Non-pigmented ciliary epithelial cell (primary cell): ENCODE results near the gene NR5A1.

Experiments
- DNase-seq: peaks from one replicate; pipeline ENCODE4 v3.0.0-alpha.2; 2010; ENCODE audit warnings: low read depth

Gene NR5A1

GRCh38 chr9:124457887-124458431, 49.2 kb downstream of the NR5A1 start:
- DNase-seq = no peak

GRCh38 chr9:124457079-124457886, 49.9 kb downstream of the NR5A1 start:
- DNase-seq = no peak

- DNase-seq = no peak
These were observed 50.7 kb downstream of the NR5A1 start for GRCh38 chr9:124456341-124457078.

GRCh38 chr9:124455820-124456219, 51.4 kb downstream of the NR5A1 start:
- no peak for DNase-seq

- DNase-seq = no peak
These were observed 52.3 kb downstream of the NR5A1 start for GRCh38 chr9:124454791-124455443.

- DNase-seq = no peak
These were observed 52.9 kb downstream of the NR5A1 start for GRCh38 chr9:124454296-124454695.

GRCh38 chr9:124453586-124454191, 53.5 kb downstream of the NR5A1 start:
- DNase-seq = no peak

GRCh38 chr9:124452841-124453585, 54.2 kb downstream of the NR5A1 start:
- no peak for DNase-seq

GRCh38 chr9:124452326-124452725, 54.9 kb downstream of the NR5A1 start:
- no peak for DNase-seq

GRCh38 chr9:124450931-124451661, 56.1 kb downstream of the NR5A1 start:
- no peak for DNase-seq

GRCh38 chr9:124450241-124450924, 56.8 kb downstream of the NR5A1 start, which contains the start of gene ADGRD2:
Gene ADGRD2, plus strand, starts transcription at chr9:124450451. Its CDS starts 1,216 bp downstream, at chr9:124451667.
- no peak for DNase-seq

GRCh38 chr9:124449381-124450151, 57.6 kb downstream of the NR5A1 start:
- DNase-seq = no peak

- DNase-seq = no peak
These were observed 59.2 kb downstream of the NR5A1 start for GRCh38 chr9:124448019-124448418.

- DNase-seq = no peak
These were observed 59.9 kb downstream of the NR5A1 start for GRCh38 chr9:124447297-124447661.

- DNase-seq = no peak
These were observed 63.0 kb downstream of the NR5A1 start for GRCh38 chr9:124444166-124444565.

- no peak for DNase-seq
These were observed 63.6 kb downstream of the NR5A1 start for GRCh38 chr9:124443625-124444024.

- DNase-seq = no peak
These were observed 64.4 kb downstream of the NR5A1 start for GRCh38 chr9:124442826-124443225.

GRCh38 chr9:124442379-124442778, 64.8 kb downstream of the NR5A1 start:
- DNase-seq = no peak

GRCh38 chr9:124441291-124441690, 65.9 kb downstream of the NR5A1 start:
- DNase-seq = no peak
